Tibial nerve (tissue), 4 donors: ENCODE measurements around the gene TRMT10B. TPM values are rescaled to one million over a fixed set of nuclear protein-coding genes. Genes with fewer than 3 reads are reported as not detected.

Experiments
- DNase-seq, 2 donors: peaks; one replicate each; pipeline ENCODE4 v3.0.0-alpha.2; 2019; ENCODE audit warnings: low spot score in 2 of 2
- H3K27ac ChIP-seq, 4 donors: fragments of 200-600 bp; sonication (generic) in 3 of 4; one replicate each; pipeline ENCODE4 v1.5.1; 2017 to 2019; ENCODE audit warnings: mild to moderate bottlenecking in 1 of 4
- H3K27me3 ChIP-seq, 2 donors: fragments of 200-600 bp; sonication (generic) in 1 of 2; one replicate each; pipeline versions ENCODE4 v1.5.1 to v1.6.0; 2017 to 2019
- H3K36me3 ChIP-seq, 3 donors: fragments of 200-600 bp; sonication (generic); one replicate each; pipeline ENCODE4 v1.5.1; 2018 to 2019
- H3K4me1 ChIP-seq, 4 donors: fragments of 200-600 bp; sonication (generic) in 3 of 4; one replicate each; pipeline ENCODE4 v1.5.1; 2017 to 2019
- H3K4me3 ChIP-seq, 4 donors: fragments of 200-600 bp; sonication (generic) in 3 of 4; one replicate each; pipeline ENCODE4 v1.5.1; 2017 to 2019; ENCODE audit warnings: mild to moderate bottlenecking in 1 of 4, moderate library complexity in 1 of 4
- H3K9me3 ChIP-seq, 4 donors: fragments of 200-600 bp; sonication (generic) in 3 of 4; one replicate each; pipeline ENCODE4 v1.5.1; 2017 to 2019
- EP300 ChIP-seq, 2 donors: sonication (generic); formaldehyde crosslinking; IDR thresholded peaks; one replicate each; pipeline ENCODE4 v1.6.1; 2017; ENCODE audit warnings: antibody characterized with exemption in 2 of 2, mild to moderate bottlenecking in 1 of 2
- POLR2A ChIP-seq, 2 donors: fragments of 450-650 bp; IDR thresholded peaks; one replicate each; pipeline ENCODE4 v1.6.1; 2017; ENCODE audit warnings: antibody characterized with exemption in 2 of 2, mild to moderate bottlenecking in 2 of 2, moderate library complexity in 2 of 2
- WGBS, 2 donors: methylation state at CpG; one replicate each; pipeline ENCODE4 v1.1.5; 2018; 5-methylcytosine and 5-hydroxymethylcytosine counted together
- total RNA-seq, 4 donors: library from RNA; depleted of rRNA; stranded (reverse); fragments of >200 nt; gene quantifications; one replicate each; pipeline ENCODE4 v1.1.0, GENCODE V29; 2016
- TF ChIP-seq, protein P1 (sequence below), 5 experiments: fragments of 200-600 bp in 3 of 5; fragments of 450-650 bp in 2 of 5; sonication (generic) in 3 of 5; IDR thresholded peaks; one replicate each; pipeline ENCODE4 v1.5.1; 2016 to 2019; ENCODE audit warnings: antibody characterized with exemption in 5 of 5, mild to moderate bottlenecking in 3 of 5, moderate library complexity in 2 of 5

TRMT10B gene
- total RNA-seq, 4 donors from 2014 or later = 10.2 to 27.5 (median 12.3) TPM

DNA sequence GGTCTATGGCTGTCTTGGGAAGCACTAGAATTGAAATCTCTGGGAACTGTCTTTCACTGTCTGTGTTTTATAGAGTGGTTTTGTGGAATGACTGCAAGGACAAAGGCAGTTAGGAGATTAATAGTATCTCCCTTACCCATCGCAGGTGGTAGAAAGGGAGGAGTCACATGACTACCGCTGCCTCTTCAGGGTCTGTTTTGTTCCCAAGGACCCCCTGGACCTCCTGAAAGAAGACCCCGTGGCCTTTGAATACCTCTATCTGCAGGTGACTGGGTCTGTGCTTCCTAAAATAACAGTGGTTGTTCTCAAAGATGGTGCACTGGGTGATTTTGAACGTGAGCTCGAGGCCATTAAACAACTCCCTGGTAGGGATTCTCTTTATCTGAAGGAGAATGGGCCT, 22.8 kb upstream of the TRMT10B start:
- 35 to 43% methylated on average over 5 of the region's 5 CpGs for WGBS, 2 donors
- TF ChIP-seq, protein P1, sequence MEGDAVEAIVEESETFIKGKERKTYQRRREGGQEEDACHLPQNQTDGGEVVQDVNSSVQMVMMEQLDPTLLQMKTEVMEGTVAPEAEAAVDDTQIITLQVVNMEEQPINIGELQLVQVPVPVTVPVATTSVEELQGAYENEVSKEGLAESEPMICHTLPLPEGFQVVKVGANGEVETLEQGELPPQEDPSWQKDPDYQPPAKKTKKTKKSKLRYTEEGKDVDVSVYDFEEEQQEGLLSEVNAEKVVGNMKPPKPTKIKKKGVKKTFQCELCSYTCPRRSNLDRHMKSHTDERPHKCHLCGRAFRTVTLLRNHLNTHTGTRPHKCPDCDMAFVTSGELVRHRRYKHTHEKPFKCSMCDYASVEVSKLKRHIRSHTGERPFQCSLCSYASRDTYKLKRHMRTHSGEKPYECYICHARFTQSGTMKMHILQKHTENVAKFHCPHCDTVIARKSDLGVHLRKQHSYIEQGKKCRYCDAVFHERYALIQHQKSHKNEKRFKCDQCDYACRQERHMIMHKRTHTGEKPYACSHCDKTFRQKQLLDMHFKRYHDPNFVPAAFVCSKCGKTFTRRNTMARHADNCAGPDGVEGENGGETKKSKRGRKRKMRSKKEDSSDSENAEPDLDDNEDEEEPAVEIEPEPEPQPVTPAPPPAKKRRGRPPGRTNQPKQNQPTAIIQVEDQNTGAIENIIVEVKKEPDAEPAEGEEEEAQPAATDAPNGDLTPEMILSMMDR (IDR thresholded peaks at IDR 0.05) = no peak
- TF ChIP-seq POLR2A (IDR thresholded peaks at IDR 0.05) (no peak), EP300 (IDR thresholded peaks at IDR 0.05) (no peak)
- Histone ChIP-seq H3K9me3 (no peaks in the 10 kb centered on the region), H3K36me3 (no peaks in the 10 kb centered on the region), H3K27me3 (no peaks in the 10 kb centered on the region), H3K4me3 (no peak overlapping the region), H3K27ac (no peak overlapping the region), H3K4me1 (no peaks in the 10 kb centered on the region)
- no peak for DNase-seq

DNA sequence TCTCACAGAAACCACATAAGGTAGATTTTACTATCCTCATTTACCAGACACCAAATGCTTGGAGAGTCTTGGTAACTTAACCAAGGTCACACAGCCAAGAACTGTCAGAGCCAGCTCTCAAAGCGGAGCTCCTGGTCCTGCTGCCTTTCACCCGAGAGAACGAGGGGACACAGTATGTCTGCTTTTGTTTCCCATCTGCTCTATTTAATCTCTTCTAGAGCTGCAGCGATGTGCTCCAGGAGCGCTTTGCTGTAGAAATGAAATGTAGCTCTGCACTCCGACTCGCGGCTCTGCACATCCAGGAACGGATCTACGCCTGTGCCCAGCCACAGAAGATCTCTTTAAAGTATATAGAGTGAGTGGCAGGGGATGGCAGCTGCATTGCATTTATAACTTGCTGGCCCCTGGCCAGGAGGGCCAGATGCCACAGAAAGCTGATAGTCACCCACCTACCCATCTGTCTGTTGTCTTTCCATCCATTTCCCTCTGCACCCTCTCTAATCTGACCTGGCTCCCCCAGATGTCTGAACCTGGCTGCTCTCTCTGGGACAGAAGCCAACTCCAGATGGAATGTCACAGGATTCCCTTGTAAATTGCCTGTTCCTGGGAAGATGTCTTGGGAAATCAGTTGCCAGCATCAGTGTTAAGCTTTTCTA, 21.4 kb upstream of the TRMT10B start:
- WGBS, 2 donors = 77 to 86% methylated on average over 10 of the region's 10 CpGs
- no peak for DNase-seq
- H3K4me3 ChIP-seq = no peak overlapping the region
- no peaks in the 10 kb centered on the region for H3K4me1 ChIP-seq
- H3K9me3 ChIP-seq = no peaks in the 10 kb centered on the region
- no peak for TF ChIP-seq POLR2A (IDR thresholded peaks at IDR 0.05)
- H3K27ac ChIP-seq = no peak overlapping the region
- no peaks in the 10 kb centered on the region for H3K27me3 ChIP-seq
- H3K36me3 ChIP-seq = no peaks in the 10 kb centered on the region

DNA sequence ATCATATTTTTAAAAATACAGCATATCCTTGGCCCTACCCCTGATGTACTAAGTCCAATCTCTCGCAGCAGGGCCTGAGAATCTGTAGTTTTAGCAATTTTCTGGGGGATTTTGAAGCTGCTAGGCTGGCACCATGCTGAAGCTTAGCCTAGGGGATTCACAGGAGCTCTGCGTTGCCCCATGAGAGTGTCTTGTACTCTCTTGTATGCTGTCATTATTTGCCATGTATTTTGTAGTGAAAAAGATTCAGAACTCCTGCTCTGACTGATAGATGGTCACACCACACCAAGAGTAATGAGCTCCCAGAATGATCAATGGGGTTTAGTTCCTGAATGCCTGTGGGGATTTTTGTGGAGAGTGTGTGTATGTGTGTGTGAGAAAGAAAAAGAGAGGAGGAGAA, 20.7 kb upstream of the TRMT10B start:
- H3K4me3 ChIP-seq = no peak overlapping the region
- WGBS, 2 donors = 63 to 92% methylated on average over 2 of the region's 2 CpGs

DNA sequence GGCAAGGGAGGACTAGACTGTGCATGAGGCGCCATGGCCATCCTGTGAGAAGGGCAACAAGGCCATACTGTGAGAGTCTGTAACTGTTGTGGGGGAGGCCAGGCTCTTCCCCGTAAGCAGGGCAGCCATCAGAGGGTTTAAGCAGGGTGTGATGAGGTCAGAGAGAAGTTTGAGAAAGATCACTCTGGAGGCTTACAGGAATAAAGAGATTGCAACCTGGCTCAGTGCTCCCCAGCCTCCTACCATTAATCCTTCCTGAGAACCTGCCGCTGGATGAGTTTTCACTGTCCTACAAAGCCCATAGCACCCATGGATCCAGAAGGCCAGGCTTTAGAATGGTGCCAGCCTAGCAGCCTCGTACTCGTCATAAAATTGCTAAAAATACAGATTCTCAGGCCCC, 14.4 kb upstream of the TRMT10B start:
- TF ChIP-seq, protein P1 (IDR thresholded peaks at IDR 0.05) = no peak
- TF ChIP-seq EP300 (IDR thresholded peaks at IDR 0.05) (no peak), POLR2A (IDR thresholded peaks at IDR 0.05) (no peak)
- WGBS, 2 donors = 87 to 91% methylated on average over 5 of the region's 5 CpGs
- no peak overlapping the region for H3K27ac ChIP-seq
- H3K4me3 ChIP-seq = no peak overlapping the region
- H3K9me3 ChIP-seq = no peaks in the 10 kb centered on the region
- no peaks in the 10 kb centered on the region for H3K4me1 ChIP-seq
- no peaks in the 10 kb centered on the region for H3K36me3 ChIP-seq
- no peaks in the 10 kb centered on the region for H3K27me3 ChIP-seq
- no peak for DNase-seq

More for the DNA sequence above, 20.7 kb upstream of the TRMT10B start:
- Histone ChIP-seq H3K36me3 (no peaks in the 10 kb centered on the region), H3K27me3 (no peaks in the 10 kb centered on the region), H3K27ac (no peak overlapping the region), H3K9me3 (no peaks in the 10 kb centered on the region), H3K4me1 (no peaks in the 10 kb centered on the region)
- no peak for DNase-seq
- TF ChIP-seq, protein P1 (IDR thresholded peaks at IDR 0.05) = no peak
- TF ChIP-seq POLR2A (IDR thresholded peaks at IDR 0.05) (no peak), EP300 (IDR thresholded peaks at IDR 0.05) (no peak)

DNA sequence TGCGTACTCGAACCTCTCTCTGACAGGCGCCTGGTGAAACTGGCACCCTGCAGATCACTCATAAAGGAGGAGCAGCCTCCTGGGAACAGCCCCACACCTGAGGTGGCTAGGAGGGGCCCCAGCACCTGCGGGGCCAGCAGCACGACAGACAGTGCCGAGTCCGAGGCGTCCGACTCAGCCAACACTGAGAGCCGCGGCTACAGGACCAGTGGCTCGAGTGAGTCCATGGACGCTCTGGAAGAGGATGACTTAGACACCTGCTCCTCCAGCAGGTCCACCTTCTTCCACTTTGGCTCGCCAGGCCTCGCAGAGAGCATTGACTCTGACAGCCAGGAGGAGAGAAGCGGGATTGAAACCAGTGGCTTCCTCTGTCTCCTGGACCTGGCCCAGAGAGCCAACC, 13.5 kb upstream of the TRMT10B start:
- DNase-seq = no peak
- Histone ChIP-seq H3K36me3 (no peaks in the 10 kb centered on the region), H3K4me3 (no peak overlapping the region), H3K4me1 (no peaks in the 10 kb centered on the region), H3K27ac (no peak overlapping the region), H3K9me3 (no peaks in the 10 kb centered on the region), H3K27me3 (no peaks in the 10 kb centered on the region)
- TF ChIP-seq POLR2A (IDR thresholded peaks at IDR 0.05) (no peak), EP300 (IDR thresholded peaks at IDR 0.05) (no peak)
- TF ChIP-seq, protein P1 (IDR thresholded peaks at IDR 0.05) = no peak
- WGBS, 2 donors = 90 to 96% methylated on average over 16 of the region's 16 CpGs
